ENCODE results near the gene MSGN1.
"Not testable (repeated sequence)": the region's sequence is repeated elsewhere in the genome, so short reads cannot be mapped to it uniquely, and the experiment has no call there.

The MSGN1 gene

DNA sequence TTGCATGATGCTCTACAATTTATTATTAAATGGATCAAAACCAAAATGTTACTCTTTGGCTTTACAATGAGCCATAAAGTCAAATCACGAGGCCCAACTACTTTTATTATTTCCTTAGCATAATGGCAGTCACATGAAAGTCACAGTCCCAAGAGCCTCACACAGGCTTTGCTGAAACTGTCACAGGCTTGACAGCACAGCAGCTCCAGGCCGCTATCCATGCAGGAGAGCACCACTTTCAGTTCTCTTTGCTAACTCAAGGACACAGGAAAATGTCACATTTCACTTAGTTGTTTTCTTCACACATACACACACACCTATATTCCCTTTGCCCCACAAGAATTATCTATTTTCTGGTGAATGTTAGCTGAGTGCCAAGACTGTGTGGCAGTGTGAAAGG lies 11.1 kb upstream of the MSGN1 start:
- DNase-seq (ENCODE audit: low read depth in 2 of 2) = no peak

DNA sequence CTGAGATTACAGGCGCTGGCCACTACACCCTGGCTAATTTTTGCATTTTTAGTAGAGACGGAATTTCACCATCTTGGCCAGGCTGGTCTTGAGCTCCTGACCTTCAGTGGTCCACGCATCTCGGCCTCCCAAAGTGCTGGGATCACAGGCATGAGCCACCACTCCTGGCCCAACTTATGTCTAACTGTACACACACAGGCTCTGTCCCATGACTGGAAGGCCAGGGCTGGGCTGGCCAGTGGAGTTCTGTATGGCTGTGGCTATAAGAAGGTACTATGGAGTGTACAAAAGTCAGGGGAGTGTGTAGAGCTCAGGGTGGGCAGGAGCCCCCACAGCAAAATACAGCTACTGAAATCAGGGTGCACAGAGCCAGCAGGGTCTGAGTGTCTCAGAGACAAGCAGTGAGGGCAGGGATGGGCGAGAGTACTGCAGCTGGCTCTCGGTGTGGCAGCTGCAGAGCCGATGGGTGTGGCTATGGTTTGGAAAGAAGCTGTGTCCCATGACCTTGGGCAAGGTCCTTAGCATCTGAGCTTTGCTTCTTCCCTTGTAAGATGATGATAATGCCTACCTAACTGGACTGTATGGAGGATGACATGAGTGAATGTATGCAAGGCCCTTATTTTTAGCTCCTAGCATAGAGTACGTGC lies 10.4 kb upstream of the MSGN1 start:
- DNase-seq (ENCODE audit: low read depth in 2 of 2) = no peak

- DNase-seq (ENCODE audit: low read depth in 2 of 2) = no peak
Measured at GRCh38 chr2:17813010-17813741, 3.1 kb upstream of the MSGN1 start.

- no peak for DNase-seq (ENCODE audit: low read depth in 2 of 2)
Measured at GRCh38 chr2:17813742-17814473, 2.4 kb upstream of the MSGN1 start.

DNA sequence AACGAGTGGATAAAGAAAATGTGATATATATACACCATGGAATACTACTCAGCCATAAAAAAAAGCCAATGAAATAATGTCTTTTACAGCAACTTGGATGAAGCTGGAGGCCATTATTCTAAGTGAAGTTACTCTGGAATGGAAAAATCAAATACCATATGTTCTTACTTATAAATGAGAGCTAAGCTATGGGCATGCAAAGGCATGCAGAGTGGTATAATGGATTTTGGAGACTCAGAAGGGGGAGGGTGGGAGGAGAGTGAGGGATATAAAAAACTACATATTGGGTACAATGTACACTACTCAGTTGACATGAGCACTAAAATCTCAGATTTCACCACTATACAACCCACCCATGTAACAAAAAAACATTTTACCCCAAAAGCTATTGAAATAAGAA lies 1.7 kb upstream of the MSGN1 start:
- no peak for DNase-seq (ENCODE audit: low read depth in 2 of 2)

GRCh38 chr2:17815468-17816184 lies 634 bp upstream of the MSGN1 start:
- no peak for DNase-seq (ENCODE audit: low read depth in 2 of 2)

DNA sequence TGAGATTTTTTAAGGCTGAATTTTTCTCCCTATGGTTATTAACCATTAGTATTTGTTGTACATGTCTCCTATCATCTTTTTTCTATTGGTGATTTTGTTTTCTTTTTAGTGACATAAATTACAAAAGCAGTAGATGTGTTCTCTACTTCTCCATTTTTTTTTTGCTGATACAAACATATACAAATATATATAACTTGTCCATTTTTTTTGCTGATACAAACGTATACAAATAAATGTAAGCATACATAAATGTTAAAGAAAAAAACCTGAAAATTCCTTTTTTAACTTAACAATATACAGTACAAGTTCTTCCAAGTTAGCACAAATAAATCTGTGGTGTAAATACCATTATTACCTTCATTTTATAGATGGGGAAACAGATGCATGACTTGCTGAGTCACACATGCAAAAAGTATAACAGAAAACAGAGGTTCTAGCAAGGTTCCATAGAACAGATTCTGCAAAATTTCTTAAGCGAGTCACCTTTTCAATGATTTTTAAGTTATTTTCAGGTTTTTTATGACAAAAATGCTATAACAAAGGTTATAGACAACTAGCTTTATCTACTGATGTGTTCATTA lies 2.1 kb downstream of the MSGN1 start:
- DNase-seq (ENCODE audit: low read depth in 2 of 2) = no peak

GRCh38 chr2:17821080-17821479 lies 4.8 kb downstream of the MSGN1 start:
- DNase-seq (ENCODE audit: low read depth in 2 of 2) = no peak

DNA sequence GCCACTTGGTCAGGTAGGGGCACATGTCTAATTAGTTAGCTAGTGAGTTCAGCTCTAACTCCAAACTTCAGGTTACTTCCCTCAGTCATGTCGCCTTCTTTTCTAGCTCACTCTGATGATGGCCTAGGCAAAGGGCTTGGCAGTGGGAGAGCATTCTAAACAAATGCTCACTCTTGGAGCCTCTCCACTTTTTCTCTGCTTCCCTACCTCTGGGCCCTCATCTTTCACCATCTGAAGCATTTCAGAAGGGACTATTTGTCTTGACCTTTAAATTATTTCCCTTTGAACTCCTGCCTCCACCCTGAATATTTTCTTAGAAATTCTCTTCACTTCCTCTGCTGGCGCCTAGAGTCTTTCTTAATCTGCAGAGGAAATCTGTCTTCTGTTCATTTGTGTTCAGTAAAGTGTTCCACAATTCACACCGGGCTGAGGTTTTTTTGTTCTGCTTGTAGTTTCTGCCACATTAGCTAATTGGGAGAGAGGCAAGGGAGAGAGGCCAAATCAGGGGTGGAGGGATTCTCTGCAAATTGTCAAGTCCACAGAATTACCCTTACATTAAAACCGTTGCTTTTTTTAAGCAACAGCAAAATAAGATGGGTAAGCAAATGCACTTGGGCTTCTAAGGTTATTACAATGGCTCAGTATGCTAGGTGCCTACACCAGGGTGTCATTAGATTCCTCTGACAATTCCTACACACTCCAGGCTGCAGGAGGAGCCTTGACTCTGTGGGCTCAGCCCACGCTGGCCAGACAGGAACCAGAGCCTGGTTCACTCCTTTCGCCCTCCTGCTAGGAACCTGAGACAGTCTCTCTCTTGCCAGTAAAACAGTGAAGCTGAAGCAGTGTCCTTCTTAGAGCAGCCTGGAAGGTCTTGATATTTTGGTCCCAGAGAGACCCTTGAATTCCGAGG lies 5.5 kb downstream of the MSGN1 start:
- DNase-seq (ENCODE audit: low read depth in 2 of 2) = no peak

- no peak for DNase-seq (ENCODE audit: low read depth in 2 of 2)
Measured at GRCh38 chr2:17822445-17823117, 6.3 kb downstream of the MSGN1 start.

DNA sequence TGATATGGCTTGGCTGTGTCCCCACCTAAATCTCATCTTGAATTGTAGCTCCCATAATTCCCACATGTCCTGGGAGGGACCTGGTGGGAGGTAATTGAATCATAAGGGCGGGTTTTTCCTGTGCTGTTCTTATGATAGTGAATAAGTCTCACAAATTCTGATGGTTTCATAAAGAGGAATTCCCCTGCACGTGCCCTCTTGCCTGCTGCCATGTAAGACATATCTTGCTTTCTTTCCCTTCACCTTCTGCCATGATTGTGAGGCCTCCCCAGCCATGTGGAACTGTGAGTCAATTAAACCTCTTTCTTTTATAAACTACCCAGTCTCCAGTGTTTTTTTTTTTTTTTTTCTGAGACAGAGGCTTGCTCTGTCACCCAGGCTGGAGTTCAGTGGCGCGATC lies 7.4 kb downstream of the MSGN1 start:
- DNase-seq (ENCODE audit: low read depth in 2 of 2) = not testable (repeated sequence)

- DNase-seq (ENCODE audit: low read depth in 2 of 2) = no peak
Measured at GRCh38 chr2:17827316-17827715, 11.1 kb downstream of the MSGN1 start.

DNA sequence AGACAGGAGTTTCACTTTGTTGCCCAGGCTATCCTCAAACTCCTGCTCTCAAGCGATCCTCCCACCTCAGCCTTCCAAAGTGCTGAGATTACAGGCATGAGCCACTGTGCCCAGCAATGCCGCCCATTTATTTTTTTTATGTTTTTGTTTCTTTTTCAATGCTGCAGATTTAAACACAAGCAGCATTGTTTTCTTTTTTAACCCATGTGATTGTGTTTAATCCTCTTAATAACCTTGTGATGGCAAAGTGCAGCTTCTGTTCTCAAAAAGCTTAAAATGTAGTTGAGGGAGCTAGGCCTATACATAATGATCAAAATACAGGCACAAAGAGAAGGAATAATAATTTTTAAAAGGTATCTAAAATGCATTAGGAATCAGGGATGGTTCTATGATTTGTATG lies 11.5 kb downstream of the MSGN1 start:
- DNase-seq (ENCODE audit: low read depth in 2 of 2) = no peak

DNA sequence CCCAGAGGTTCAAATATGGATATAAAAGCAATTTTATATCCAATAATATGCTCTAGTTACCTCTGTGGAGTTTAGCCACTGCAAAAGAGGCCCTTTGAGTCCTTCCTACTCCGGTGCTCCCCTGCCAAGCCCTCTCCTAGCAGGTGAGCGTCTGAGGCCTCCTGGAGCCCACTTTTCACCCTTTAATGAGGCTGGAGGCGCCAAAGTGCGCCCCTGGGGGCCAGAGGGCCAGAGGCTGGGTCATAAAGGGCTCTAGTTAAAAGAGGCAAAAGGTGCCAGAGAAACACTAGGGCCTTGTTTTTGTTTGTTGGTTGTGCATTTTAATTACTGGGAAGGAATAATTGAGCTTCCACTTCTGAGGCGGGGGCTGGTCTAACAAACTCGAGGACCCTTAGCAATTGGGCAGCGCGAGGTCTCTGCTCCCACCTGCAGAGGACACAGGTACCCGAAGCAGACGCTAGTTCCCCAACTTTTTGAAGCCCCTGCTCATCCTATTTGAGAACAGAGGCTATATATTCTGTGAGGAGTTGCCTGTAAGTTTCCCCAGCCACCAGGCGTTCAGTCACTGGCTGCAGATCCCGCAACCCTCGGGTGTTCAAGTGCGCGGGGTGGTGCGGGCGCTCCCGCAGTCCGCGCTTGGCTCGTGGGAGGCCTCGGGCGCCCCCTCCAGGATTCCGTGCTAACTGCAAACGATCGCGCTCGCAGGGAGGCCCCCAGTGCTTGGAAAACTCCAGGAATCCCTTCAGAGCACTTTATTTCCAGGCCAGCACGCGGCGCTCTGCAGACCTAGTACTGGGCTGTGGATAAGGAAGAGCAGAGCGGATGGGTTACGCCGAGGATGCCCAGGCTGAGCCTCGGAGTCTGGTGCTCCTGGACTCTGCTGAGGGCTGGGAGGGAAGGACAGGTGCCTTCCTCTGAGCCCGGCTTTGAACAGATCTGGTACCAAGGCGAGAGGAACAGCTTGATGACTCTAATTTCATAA lies 14.1 kb downstream of the MSGN1 start:
- peak in 1 of 2 donors; percentile 54 for DNase-seq (ENCODE audit: low read depth in 2 of 2)

DNA sequence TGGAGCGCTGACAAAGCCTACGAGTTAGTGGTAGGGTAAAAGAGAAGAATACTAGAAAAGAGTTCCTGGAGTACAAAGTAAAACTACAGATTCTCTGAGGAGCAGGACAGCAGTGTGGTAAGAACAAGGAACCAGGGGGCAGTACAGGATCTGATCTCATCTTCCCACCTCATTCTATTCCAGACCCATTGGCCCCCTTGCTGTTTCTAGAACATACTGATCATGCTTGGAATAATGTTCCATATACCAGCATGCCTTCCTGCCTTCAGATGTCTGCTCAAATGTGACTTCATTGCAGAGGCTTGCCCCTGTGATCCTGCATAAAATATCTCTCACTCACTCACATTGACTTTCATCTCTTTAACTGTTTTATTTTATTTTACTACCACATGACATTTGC lies 19.3 kb downstream of the MSGN1 start:
- no peak for DNase-seq (ENCODE audit: low read depth in 2 of 2)

DNA sequence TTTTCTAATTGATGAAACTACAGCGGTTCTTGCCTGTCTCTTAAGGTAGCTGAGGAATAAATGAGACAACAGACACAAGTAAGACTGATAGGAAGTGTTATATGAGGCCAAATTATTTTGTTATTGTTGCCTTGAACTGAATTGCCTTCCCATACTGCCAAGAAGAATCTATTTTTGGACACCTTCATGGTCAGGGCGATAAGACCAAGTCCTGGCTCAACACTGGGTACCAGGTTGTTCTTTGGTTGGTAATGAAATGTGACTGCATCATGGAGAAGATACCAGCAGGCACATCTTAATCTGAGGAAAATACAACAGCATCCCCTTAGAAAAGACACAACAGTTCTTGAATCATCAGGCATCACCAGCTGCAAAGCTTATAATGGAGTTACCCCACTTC lies 23.7 kb downstream of the MSGN1 start:
- no peak for DNase-seq (ENCODE audit: low read depth in 2 of 2)

DNA sequence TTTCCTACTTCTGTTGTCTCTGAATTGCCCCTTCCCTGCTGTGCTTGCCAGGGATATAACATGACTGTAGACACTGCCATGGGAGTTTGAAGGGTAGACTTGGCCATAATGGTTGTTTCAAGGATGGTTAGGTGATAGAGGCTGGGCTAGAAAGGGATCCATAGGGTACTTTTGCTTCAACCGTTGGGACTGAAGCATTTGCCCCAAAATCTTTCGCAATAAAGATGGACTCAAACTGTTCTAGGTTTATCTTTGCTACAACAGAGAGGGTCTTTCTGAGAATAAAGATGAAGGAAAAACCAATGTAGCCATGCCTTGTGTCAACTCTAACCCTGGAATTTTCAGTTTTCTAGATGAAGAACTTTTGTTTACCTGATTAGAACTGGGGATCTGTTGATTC lies 27.2 kb downstream of the MSGN1 start:
- no peak for DNase-seq (ENCODE audit: low read depth in 2 of 2)

- no peak for DNase-seq (ENCODE audit: low read depth in 2 of 2)
Measured at GRCh38 chr2:17845806-17846205, 29.5 kb downstream of the MSGN1 start.

GRCh38 chr2:17846676-17847075 lies 30.4 kb downstream of the MSGN1 start:
- DNase-seq (ENCODE audit: low read depth in 2 of 2) = no peak

Data from stimulated activated CD8-positive, alpha-beta memory T cell treated with anti-CD3 and anti-CD28 coated beads, Interleukin-2, amount 100 ng/mL, for 48 hours (primary cell).